HG03354 (cell line): ENCODE results near the gene MCOLN1.

Experiments
- ATAC-seq: cut with Tn5 transposase; IDR thresholded peaks from one replicate; pipeline ENCODE4 v1.9.1; 2021; ENCODE audit warnings: mild to moderate bottlenecking; ENCODE audit not compliant: unreplicated experiment, poor library complexity, severe bottlenecking

Gene MCOLN1

DNA sequence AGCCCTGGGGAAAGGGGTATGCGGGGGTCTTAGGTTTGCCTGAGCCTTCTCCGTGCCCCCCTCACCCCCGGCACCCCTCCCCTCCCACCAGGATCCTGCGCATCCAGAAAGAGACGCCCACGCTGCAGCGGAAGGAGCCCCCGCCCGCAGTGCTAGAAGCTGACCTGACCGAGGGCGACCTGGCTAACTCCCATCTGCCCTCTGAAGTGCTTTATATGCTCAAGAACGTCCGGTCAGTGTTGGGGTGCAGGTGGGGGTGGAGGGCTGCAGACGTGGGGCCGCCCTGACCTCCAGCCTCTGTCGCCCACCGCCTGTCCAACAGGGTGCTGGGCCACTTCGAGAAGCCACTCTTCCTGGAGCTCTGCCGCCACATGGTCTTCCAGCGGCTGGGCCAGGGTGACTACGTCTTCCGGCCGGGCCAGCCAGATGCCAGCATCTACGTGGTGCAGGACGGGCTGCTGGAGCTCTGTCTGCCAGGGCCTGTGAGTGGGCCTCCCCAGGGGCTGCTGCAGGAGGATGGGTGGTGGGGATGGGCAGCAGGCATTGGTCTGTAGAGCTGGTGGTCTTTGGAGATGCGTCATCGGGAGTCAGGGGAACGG lies 17.5 kb downstream of the MCOLN1 start:
- no peak for ATAC-seq

DNA sequence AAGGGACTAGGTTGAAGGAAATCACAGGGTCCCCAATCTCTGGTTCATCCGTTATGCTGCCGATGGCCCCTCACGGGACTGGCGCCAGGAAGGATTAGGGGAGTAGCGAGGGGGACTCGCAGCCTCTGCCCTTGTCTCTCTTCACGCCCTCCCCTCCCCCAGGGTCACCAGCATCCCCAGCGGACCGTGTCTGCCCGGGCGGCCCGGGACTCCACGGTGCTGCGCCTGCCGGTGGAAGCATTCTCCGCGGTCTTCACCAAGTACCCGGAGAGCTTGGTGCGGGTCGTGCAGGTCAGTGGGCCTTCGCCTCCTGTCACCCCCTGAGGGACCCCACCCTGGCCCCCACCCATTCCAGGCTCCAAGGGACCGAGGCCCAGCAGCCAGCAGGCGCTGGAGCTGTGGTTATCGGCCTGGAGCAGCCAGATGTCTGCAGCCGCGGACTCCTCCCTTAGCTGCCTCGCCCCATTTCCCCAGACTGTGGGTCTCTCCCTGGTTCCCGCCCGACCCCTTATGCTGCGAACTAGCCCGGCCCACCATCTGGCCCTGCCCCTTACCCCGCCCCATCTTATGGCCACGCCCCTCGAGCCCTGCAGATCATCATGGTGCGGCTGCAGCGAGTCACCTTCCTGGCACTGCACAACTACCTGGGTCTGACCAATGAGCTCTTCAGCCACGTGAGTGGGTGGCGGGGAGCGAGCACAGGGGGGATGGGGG lies 18.5 kb downstream of the MCOLN1 start:
- ATAC-seq = no peak

DNA sequence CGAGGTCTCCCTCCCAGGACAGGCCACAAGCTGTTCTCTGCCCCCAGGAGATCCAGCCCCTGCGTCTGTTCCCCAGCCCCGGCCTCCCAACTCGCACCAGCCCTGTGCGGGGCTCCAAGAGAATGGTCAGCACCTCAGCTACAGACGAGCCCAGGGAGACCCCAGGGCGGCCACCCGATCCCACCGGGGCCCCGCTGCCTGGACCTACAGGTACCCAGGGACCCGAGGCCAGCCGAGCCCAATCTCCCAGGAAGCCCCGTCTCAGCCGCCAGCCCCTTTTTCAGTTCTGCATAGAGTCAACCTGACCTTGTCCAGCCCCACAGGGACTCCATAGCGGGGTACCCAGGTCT lies 19.0 kb downstream of the MCOLN1 start:
- no peak for ATAC-seq

DNA sequence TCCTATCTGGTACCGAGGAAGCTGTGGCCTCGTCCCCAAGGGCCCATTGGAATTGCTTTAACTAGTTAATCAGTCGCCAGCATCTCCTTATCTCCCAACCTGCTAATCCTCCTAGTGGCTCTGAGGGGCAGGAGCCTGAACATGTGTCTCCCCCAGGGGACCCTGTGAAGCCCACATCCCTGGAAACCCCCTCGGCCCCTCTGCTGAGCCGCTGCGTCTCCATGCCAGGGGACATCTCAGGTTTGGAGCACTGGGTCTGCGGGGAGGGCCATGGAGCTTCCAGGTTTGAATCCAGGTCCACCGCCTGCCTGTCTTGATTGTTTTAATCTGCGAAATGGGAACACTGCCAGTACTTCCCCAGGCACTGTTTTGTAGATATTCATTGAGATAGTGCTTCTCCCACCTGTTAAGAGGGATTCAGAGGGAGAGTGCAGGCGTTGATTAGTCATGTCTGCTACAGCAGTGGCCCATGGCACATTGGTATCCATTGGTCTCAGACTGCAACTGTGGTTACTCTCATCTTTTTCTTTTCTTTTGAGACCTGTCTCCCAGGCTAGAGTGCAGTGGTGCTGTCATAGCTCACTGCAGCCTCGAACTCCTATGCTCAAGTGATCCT lies 19.5 kb downstream of the MCOLN1 start:
- ATAC-seq = no peak

DNA sequence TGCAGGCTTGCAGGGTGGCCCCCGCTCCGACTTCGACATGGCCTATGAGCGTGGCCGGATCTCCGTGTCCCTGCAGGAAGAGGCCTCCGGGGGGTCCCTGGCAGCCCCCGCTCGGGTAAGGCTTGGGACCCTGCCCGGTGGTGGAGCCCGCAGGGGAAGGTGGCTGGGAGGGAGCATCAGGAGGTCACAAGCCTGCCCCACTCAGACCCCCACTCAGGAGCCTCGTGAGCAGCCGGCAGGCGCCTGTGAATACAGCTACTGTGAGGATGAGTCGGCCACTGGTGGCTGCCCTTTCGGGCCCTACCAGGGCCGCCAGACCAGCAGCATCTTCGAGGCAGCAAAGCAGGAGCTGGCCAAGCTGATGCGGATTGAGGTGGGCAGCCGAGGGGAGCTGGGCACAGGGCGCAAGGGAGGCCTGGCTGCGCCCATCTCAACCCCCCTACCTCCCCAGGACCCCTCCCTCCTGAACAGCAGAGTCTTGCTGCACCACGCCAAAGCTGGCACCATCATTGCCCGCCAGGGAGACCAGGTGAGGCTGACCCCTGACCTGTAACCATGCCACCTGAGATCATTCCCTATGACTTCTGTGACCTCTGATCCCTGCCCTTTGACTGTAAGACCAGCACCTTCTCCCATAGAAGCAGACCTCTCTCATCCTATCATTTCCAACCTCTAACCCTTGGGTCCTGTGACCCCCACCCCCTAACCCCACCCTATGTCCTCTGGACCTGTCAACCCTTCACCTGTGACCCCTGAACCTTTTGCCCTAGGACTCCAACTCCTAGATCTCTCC lies 20.3 kb downstream of the MCOLN1 start:
- no peak for ATAC-seq

DNA sequence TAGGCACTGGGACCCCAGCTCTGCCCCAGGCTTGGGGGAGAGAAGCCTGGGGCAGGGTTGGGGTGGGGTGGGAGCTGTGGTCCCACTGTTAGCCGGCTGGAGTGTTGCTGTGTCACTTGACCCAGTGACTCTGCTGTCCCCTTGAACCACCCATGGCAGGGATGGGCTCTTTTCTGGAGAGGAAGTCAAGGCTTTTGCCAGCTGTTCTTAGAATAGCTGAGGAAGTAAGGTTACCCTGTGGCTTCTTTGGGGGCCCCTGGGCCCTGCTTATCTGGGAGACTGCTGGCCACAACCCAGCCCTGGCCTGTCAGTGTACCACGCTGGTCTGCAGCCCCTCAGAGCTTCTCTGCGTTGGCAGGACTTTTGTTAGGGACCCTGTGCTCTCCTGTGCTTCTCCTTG lies 22.2 kb downstream of the MCOLN1 start:
- no peak for ATAC-seq

DNA sequence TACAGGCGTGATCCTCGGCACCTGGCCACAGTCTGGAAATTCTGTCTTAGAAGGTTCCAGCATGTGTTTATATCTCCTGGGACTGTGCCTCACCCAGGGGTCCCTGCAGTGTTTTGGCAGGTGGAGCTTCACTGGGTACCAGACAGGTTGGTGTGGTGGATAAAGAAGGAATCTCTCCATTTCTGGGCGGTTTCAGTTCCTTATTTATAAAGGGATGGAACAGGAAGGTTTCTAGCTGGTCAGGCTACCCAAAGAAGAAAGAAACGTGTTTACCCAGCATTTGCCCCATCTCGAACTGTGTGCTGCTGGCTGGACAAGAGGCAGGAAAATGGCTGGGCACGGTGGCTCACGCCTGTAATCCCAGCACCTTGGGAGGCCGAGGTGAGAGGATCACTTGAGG lies 22.9 kb downstream of the MCOLN1 start:
- no peak for ATAC-seq

DNA sequence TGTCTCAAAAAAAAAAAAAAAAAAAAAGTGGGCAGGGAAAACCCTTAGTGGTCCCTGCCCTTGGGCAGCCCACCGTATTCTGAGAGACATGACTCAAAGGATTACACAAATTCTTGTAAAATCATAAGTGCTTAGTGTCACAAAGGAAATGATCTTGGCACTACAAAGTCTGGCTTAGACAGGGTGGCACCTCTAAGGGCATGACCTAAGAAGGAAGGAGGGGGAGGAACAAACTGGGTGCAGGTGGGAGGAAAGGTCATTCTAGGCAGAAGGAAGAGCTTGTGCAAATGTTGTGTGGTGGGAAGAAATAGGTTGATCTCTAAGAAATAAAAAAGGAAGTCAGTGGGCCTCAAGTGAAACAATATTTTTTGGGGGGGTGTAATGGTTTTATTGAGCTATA lies 23.5 kb downstream of the MCOLN1 start:
- no peak for ATAC-seq

DNA sequence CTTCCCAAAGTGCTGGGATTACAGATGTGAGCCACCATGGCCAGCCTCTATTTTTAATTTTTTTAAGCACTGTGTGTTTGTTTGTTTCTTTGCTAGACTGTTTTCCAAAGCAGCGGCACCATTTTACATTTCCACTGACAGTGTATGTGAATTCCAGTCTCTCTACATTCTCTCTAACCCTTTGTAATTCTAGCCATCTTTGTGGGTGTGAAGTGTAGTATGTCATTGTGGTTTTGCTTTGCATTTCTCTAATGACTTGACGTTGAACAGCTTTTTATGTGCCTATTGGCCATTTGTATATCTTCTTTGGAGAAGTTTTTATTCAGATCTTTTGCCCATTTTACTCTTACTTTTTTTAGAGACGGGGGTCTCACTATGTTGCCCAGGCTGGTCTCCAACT lies 24.7 kb downstream of the MCOLN1 start:
- no peak for ATAC-seq

DNA sequence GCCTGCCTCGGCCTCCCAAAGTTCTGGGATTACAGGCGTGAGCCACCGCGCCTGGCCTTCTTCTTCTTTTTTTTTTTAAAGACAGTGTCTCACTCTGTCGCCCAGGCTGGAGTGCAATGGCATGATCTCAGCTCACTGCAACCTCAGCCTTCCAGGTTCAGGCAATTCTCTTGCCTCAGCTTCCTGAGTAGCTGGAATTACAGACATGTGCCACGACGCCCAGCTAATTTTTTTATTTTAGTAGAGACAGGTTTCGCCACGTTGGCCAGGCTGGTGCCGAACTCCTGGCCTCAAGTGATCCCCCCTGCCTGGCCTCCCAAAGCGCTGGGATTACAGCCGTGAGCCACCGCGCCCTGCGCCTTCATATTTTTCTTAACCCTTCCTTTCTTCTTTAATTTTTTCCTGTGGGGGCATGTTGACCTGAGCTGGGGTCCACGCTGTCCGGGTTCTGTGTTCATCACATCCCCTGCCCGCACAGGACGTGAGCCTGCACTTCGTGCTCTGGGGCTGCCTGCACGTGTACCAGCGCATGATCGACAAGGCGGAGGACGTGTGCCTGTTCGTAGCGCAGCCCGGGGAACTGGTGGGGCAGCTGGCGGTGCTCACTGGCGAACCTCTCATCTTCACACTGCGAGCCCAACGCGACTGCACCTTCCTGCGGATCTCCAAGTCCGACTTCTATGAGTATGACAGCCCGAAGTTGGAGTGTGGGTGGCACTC lies 27.2 kb downstream of the MCOLN1 start:
- ATAC-seq = no peak

DNA sequence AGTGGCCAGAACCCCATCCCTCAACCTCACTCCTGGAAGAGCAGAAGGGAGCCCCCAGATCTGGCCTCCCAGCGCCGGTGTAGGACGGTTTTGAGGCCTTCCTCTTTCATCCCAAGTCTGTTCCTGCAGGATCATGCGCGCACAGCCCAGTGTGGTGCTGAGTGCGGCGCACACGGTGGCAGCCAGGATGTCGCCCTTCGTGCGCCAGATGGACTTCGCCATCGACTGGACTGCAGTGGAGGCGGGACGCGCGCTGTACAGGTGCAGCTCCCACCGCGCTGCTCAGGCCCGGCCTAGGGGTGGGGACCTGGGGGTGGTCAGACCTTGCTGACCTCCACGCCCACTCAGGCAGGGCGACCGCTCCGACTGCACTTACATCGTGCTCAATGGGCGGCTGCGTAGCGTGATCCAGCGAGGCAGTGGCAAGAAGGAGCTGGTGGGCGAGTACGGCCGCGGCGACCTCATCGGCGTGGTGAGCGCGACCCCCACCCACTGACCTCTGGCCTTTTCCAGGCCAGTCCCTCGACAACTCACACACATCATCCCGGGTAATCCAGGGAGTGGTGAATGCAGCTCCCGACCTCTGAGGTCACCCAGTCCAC lies 27.8 kb downstream of the MCOLN1 start:
- ATAC-seq = no peak

DNA sequence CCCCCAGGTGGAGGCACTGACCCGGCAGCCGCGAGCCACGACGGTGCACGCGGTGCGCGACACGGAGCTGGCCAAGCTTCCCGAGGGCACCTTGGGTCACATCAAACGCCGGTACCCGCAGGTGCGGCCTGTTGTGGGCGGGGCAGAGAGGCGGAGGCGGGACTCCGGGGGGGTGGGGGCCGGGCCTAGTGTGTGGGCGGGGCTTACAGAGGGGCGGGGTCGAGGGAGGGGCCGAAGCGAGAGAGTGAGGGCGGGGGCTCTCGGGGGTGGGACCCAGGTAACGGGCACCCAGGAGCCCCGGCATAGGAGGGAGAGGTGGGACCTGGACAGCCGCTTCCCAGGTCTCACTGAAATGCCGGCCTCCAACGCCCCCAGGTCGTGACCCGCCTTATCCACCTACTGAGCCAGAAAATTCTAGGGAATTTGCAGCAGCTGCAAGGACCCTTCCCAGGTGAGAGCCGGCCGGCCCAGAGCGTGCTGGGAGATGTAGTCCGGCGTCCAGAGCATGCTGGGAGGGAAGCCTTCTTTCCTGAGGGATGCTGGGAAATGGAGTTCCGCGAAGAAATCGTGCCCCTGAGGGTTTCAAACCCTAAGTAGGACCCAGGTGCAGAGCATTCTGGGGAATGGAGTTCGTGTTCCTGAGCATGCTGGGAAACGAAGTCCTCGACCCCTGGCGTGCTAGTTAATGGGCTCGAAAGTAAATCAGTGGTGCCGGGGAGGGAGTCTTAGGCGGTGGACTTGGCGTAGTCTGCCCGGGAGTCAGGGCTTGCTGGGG lies 28.8 kb downstream of the MCOLN1 start:
- ATAC-seq = no peak

DNA sequence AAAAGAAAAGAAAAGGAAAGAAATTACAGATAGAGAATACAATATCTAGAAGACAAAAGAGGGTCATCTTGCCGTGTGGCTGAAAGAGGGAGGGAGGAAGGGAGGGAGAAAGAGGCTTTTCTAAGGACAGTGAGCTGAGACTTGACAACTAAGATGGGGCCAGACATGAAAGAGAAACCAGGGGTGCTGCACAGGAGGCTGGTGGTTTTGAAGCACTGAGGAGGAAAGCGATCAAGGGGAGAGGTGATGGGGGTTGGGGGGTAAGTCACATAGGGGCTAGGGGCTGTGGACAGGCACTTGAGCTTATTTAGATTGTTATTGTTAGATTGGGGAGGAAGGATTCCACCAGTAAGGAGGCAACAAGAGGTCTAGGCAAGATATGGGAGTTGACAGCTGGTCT lies 30.4 kb downstream of the MCOLN1 start:
- no peak for ATAC-seq

DNA sequence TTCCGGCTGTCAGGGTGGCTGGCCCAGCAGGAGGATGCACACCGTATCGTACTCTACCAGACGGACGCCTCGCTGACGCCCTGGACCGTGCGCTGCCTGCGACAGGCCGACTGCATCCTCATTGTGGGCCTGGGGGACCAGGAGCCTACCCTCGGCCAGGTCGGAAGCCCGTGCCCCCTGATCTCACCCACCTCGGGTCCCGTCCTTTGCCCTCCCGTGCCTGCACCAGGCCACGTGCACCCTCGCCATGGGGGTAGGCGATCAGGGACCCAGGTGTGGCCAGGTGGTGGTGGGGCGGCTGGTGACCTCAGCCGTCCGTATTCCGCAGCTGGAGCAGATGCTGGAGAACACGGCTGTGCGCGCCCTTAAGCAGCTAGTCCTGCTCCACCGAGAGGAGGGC lies 32.1 kb downstream of the MCOLN1 start:
- ATAC-seq = no peak

DNA sequence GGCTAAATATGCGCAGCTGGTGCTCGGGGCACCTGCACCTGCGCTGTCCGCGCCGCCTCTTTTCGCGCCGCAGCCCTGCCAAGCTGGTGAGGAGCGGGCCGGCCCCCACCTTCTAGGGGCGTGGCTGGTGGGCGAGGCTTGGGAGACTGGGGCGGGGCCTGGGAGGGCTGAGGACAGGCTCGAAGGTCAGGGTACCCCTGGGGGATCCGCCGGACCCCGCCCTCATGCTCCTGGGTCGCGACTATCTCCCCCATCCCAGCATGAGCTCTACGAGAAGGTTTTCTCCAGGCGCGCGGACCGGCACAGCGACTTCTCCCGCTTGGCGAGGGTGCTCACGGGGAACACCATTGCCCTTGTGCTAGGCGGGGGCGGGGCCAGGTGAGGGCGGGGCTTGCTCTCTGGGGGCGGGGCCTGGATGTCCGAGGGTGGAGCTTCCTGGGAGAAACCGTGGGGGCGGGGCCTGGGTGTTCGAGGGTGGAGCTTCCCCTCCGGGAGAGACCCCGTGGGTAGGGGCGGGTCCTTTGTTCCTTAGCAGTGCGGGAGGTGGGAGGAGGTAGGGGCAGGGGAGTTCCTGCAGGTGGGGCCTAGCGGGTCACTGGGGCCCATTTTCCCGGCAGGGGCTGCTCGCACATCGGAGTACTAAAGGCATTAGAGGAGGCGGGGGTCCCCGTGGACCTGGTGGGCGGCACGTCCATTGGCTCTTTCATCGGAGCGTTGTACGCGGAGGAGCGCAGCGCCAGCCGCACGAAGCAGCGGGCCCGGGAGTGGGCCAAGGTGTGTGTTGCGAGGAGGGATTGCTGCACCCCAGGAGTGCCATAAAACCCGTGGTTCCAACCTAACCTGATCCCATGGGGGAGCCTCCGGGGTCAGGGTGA lies 32.8 kb downstream of the MCOLN1 start:
- no peak for ATAC-seq

DNA sequence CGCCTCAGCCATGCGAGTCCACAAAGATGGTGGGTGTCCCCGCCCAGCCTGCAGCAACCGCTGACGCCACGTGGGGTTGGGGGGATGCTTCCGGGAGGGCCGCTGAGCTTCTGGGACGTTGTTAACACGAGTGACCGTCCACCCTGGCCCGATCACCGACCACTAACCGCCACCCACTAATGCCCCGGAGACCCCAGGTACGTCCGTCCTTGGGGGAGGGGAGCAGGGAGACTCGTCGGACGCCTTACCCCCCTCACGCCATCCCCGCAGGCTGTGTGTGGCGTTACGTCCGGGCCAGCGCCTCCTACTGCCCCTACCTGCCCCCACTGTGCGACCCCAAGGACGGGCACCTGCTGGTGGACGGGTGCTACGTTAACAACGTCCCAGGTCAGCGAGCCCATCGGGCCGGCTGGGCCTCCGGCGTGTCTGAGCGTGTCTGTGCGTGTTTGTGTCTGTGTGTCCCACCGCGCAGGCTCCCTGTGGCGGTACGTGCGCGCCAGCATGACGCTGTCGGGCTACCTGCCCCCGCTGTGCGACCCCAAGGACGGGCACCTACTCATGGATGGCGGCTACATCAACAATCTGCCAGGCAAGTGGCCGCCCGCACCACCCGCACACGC lies 34.4 kb downstream of the MCOLN1 start:
- no peak for ATAC-seq

DNA sequence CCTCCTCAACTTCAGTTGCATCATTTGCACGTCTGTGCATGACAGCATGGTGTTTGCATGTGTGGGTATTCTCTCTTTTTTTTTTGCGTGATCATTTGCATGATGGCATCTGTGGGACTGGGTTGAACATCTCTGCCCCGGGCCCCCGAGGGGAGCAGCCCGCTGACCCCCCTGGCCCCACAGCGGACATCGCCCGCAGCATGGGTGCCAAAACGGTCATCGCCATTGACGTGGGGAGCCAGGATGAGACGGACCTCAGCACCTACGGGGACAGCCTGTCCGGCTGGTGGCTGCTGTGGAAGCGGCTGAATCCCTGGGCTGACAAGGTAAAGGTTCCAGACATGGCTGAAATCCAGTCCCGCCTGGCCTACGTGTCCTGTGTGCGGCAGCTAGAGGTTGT lies 36.2 kb downstream of the MCOLN1 start:
- ATAC-seq = no peak

DNA sequence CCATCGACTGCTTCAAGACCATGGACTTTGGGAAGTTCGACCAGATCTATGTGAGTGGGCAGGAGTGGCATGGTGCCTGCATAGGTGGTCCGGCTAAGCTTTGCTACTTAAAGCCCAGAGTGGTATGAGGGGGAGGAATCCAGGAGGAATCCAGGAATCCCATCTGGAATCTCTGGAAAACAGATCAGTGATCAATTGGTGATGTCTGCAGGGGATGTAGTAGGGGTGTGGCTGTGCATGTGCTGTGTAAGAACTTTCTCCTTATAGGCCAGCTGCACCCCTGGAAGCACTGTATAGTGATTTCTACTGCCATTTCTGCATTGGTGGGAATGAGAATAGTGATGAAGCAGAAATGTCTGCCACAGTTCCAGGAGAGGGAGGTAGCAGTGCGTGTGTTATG lies 36.7 kb downstream of the MCOLN1 start:
- ATAC-seq = no peak
